ENCODE data around the gene HYOU1. TPM values are rescaled to one million over a fixed set of nuclear protein-coding genes. Genes with fewer than 3 reads are reported as not detected.

The HYOU1 gene
- total RNA-seq, 4 donors from 2014 or later, result 46.4 to 131 (median 61.0) TPM

DNA sequence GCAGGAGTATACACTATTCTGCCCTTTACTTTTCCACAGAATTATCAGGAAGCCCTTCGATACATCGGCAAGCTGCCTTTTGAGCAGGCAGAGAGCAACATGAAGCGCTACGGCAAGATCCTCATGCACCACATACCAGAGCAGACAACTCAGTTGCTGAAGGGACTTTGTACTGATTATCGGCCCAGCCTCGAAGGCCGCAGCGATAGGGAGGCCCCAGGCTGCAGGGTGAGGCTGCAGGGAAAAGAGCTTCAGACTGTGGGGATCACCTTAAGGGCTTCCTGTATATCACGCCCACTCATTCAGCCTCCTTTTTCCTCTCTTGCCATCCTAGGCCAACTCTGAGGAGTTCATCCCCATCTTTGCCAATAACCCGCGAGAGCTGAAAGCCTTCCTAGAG is 20.8 kb upstream of the HYOU1 start:
- no peak overlapping the region for H3K27ac ChIP-seq
- H3K4me1 ChIP-seq, result no peaks in the 10 kb centered on the region
- H3K36me3 ChIP-seq, result peaks cover 0 to 66% (median 33%) of the 10 kb centered on the region in 4 donors
- DNase-seq, result no peak
- H3K27me3 ChIP-seq, result no peaks in the 10 kb centered on the region
- no peak overlapping the region for H3K4me3 ChIP-seq
- in situ Hi-C loops (cut with MboI; ENCODE audit: low pct_ligation_motif_present in 1 of 4, low pct_unique_long_range_greater_than_20kb in 1 of 4, low sequenced_read_pairs in 3 of 4), result no loop called here
- no peak for TF ChIP-seq EP300 (IDR thresholded peaks at IDR 0.05; ENCODE audit: low read depth)
- TF ChIP-seq, protein P1, sequence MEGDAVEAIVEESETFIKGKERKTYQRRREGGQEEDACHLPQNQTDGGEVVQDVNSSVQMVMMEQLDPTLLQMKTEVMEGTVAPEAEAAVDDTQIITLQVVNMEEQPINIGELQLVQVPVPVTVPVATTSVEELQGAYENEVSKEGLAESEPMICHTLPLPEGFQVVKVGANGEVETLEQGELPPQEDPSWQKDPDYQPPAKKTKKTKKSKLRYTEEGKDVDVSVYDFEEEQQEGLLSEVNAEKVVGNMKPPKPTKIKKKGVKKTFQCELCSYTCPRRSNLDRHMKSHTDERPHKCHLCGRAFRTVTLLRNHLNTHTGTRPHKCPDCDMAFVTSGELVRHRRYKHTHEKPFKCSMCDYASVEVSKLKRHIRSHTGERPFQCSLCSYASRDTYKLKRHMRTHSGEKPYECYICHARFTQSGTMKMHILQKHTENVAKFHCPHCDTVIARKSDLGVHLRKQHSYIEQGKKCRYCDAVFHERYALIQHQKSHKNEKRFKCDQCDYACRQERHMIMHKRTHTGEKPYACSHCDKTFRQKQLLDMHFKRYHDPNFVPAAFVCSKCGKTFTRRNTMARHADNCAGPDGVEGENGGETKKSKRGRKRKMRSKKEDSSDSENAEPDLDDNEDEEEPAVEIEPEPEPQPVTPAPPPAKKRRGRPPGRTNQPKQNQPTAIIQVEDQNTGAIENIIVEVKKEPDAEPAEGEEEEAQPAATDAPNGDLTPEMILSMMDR (IDR thresholded peaks at IDR 0.05), result no peak
- TF ChIP-seq POLR2AphosphoS5 (IDR thresholded peaks at IDR 0.05), result no peak
- TF ChIP-seq POLR2A (IDR thresholded peaks at IDR 0.05), result no peak
- intact Hi-C loops (cut with DNase I; ENCODE audit: low total_unique reads), result no loop called here
- H3K9me3 ChIP-seq, result no peaks in the 10 kb centered on the region
- WGBS, 2 donors (ENCODE audit: low coverage in 1 of 2), result 90 to 92% methylated on average over 2 to 11 of the region's 11 CpGs

DNA sequence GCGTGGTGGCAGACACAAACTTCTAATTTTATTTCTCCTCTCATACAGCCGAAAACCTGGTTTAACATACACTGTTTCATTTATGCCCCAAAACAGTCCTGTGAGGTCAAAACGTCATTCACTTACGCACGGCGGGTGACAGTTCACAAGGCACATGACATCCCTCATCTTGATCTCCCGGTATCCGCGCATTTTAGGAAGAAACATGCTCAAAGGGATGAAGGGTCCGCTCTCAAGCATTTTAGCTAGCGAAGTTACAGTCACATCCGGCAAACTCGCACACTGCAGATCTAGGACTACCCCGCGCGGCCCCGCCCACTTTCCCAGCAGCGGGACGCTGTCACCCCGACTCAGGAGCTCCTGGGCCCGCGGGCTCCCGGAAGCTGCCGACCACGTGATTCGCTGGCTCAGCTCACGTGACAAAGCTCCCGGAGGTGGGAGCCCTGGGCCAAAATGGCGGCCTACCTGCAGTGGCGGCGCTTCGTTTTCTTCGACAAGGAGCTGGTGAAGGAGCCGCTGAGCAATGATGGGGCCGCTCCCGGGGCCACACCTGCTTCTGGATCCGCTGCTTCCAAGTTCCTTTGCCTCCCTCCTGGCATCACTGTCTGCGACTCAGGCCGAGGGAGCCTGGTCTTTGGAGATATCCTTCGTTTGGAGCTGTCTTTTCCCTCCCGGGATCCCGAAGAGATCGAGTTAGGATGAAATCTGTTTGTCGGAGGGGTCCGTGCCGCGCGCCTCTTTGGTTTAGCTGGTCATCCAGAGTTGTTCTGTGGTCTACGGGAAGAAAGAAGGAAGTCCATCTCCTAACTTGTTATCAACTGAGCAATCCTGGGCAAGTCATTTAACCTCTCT is 10.6 kb upstream of the HYOU1 start, which contains the start of gene VPS11:
TSS of gene VPS11 (plus strand) at position 448 of the 852 bp plus-strand sequence. CDS start at position 454, 6 bp downstream.
- in situ Hi-C loops (cut with MboI; ENCODE audit: low pct_ligation_motif_present in 1 of 4, low pct_unique_long_range_greater_than_20kb in 1 of 4, low sequenced_read_pairs in 3 of 4), result no loop called here
- 0 to 1% methylated on average over 7 to 49 of the region's 49 CpGs for WGBS, 2 donors (ENCODE audit: low coverage in 1 of 2)

DNA sequence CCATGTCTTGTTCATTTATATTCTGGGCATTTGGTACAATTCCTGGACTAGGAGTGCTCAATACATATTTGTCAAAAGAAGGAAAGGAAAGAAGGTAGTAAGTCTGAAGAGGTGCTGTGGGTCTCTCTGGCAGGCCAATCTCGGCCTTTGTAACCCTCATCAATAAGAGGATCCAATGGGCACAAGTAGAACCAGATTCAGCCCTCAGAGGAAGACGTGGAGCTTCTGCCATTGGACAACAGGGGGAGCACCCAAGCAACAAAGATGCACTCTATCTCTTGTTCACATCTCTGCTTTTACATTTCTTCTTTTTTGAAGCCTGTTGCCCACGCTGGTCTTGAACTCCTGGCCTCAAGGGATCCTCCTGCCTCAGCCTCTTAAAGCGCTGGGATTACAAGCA is 8.4 kb upstream of the HYOU1 start:
- intact Hi-C loops (cut with DNase I; ENCODE audit: low total_unique reads), result no loop called here
- peaks cover 0 to 6% (median 0%) of the 10 kb centered on the region in 4 donors for H3K36me3 ChIP-seq
- no peak overlapping the region for H3K4me3 ChIP-seq
- 69 to 80% methylated on average over 1 to 4 of the region's 4 CpGs for WGBS, 2 donors (ENCODE audit: low coverage in 1 of 2)
- H3K4me1 ChIP-seq, result peaks cover 14 to 36% (median 22%) of the 10 kb centered on the region in 4 donors
- no peak for TF ChIP-seq POLR2A (IDR thresholded peaks at IDR 0.05)
- TF ChIP-seq, protein P1 (IDR thresholded peaks at IDR 0.05), result peak in 4 of 5 experiments; percentile 12 to 25 (median 18)
- peak; percentile 20 for DNase-seq
- no peaks in the 10 kb centered on the region for H3K27me3 ChIP-seq
- no peak overlapping the region for H3K27ac ChIP-seq
- in situ Hi-C loops (cut with MboI; ENCODE audit: low pct_ligation_motif_present in 1 of 4, low pct_unique_long_range_greater_than_20kb in 1 of 4, low sequenced_read_pairs in 3 of 4), result no loop called here
- no peaks in the 10 kb centered on the region for H3K9me3 ChIP-seq

More for the DNA sequence above, 10.6 kb upstream of the HYOU1 start, which contains the start of gene VPS11:
- peak within 1 kb of the TSS; percentile 80 to 99 (median 90) for H3K4me3 ChIP-seq
- no peaks in the 10 kb centered on the region for H3K9me3 ChIP-seq
- H3K36me3 ChIP-seq, result peaks cover 0 to 27% (median 11%) of the 10 kb centered on the region in 4 donors
- intact Hi-C loops (cut with DNase I; ENCODE audit: low total_unique reads), result no loop called here
- DNase-seq, result peak; percentile 99
- no peaks in the 10 kb centered on the region for H3K27me3 ChIP-seq
- peak within 1 kb of the TSS; percentile 88 to 97 (median 90) for H3K27ac ChIP-seq
- TF ChIP-seq EP300 (IDR thresholded peaks at IDR 0.05; ENCODE audit: low read depth) (peak; percentile 2), POLR2AphosphoS5 (IDR thresholded peaks at IDR 0.05) (peak; percentile 80 to 89 (median 89)), POLR2A (IDR thresholded peaks at IDR 0.05) (peak; percentile 78)
- TF ChIP-seq, protein P1 (IDR thresholded peaks at IDR 0.05), result peak in 1 of 5 experiments; percentile 4
- peaks cover 14 to 35% (median 22%) of the 10 kb centered on the region in 4 donors for H3K4me1 ChIP-seq

- Histone ChIP-seq H3K36me3 (no peaks in the 10 kb centered on the region), H3K27me3 (no peaks in the 10 kb centered on the region), H3K9me3 (no peaks in the 10 kb centered on the region), H3K4me1 (peaks cover 13 to 25% (median 17%) of the 10 kb centered on the region in 4 donors), H3K4me3 (no peak overlapping the region), H3K27ac (no peak overlapping the region)
- peak; percentile 46 for DNase-seq
- TF ChIP-seq POLR2AphosphoS5 (IDR thresholded peaks at IDR 0.05) (no peak), EP300 (IDR thresholded peaks at IDR 0.05; ENCODE audit: low read depth) (no peak), POLR2A (IDR thresholded peaks at IDR 0.05) (no peak)
- TF ChIP-seq, protein P1 (IDR thresholded peaks at IDR 0.05), result no peak
- intact Hi-C loops (cut with DNase I; ENCODE audit: low total_unique reads), result no loop called here
- 67% methylated on average over 5 of the region's 5 CpGs; no CpG with 5 or more reads in 1 of the 2 donors for WGBS, 2 donors (ENCODE audit: low coverage in 1 of 2)
- in situ Hi-C loops (cut with MboI; ENCODE audit: low pct_ligation_motif_present in 1 of 4, low pct_unique_long_range_greater_than_20kb in 1 of 4, low sequenced_read_pairs in 3 of 4), result no loop called here
Observed at GRCh38 chr11:119062779-119063178, 5.8 kb upstream of the HYOU1 start.
